ENCODE results near the gene CPED1. TPM values are rescaled to one million over a fixed set of nuclear protein-coding genes. Genes with fewer than 3 reads are reported as not detected.

The CPED1 gene
- total RNA-seq, 1 experiment from 2014 or later = 0.13 TPM

GRCh38 chr7:121069346-121070100 is 81.0 kb downstream of the CPED1 start:
- H4K8ac ChIP-seq (replicated peaks; ENCODE audit: insufficient read length, low read depth, low read length) = no peak overlapping the region
- H3K79me2 ChIP-seq (ENCODE audit: insufficient read depth, low read length) = no peaks in the 10 kb centered on the region
- H3K27ac ChIP-seq (ENCODE audit: insufficient read length, low read depth, low read length) = no peak overlapping the region
- no peaks in the 10 kb centered on the region for H3K27me3 Mint-ChIP-seq (ENCODE audit: low read depth)
- no peak overlapping the region for H4K5ac ChIP-seq (ENCODE audit: insufficient read length, low read depth, low read length)
- H3K79me1 ChIP-seq (ENCODE audit: insufficient read depth, low read depth, low read length, poor library complexity, severe bottlenecking) = no peaks in the 10 kb centered on the region
- H2AFZ ChIP-seq (ENCODE audit: low read length) = no peak overlapping the region
- no peak overlapping the region for H3K4me2 ChIP-seq (ENCODE audit: insufficient read depth, insufficient read length, low read length)
- no peak overlapping the region for H3K23ac ChIP-seq (ENCODE audit: insufficient read length, low read depth, low read length)
- no peak overlapping the region for H2BK5ac ChIP-seq (ENCODE audit: insufficient read length, low read length)
- no peak overlapping the region for H3K4ac ChIP-seq (ENCODE audit: low read depth, low read length)
- no CpG with 5 or more reads among the region's 4 CpGs for WGBS (ENCODE audit: extremely low coverage, insufficient read length, low lambda C conversion rate)
- no peak overlapping the region for H3T11ph ChIP-seq (ENCODE audit: low read length)
- no peak overlapping the region for H4K91ac ChIP-seq (ENCODE audit: insufficient read length, low read depth, low read length)
- no peak overlapping the region for H2AK5ac ChIP-seq (ENCODE audit: insufficient read length, low read length)
- H2BK120ac ChIP-seq (ENCODE audit: low read depth, low read length, poor library complexity, severe bottlenecking) = no peak overlapping the region
- H3K4me1 Mint-ChIP-seq = peaks cover 1% of the 10 kb centered on the region in 2 experiments; a peak in 3 of 4 replicates
- H3K9me3 Mint-ChIP-seq = no peaks in the 10 kb centered on the region; a peak in 1 of 5 replicates
- H3K4me1 ChIP-seq (ENCODE audit: insufficient read depth, low read length) = no peaks in the 10 kb centered on the region
- TF ChIP-seq CTCF (conservative IDR thresholded peaks at IDR 0.05) = no peak
- H3K36me3 Mint-ChIP-seq (ENCODE audit: insufficient read depth in 1 of 3, low read depth in 3 of 3) = no peaks in the 10 kb centered on the region
- no peaks in the 10 kb centered on the region for H3K23me2 ChIP-seq (ENCODE audit: insufficient read length, low read depth, low read length, poor library complexity, severe bottlenecking)
- H2BK20ac ChIP-seq (ENCODE audit: low read depth, low read length, poor library complexity, severe bottlenecking) = no peak overlapping the region
- no peak overlapping the region for H2BK12ac ChIP-seq (ENCODE audit: insufficient read length, low read depth, low read length)
- no peaks in the 10 kb centered on the region for H3K27me3 ChIP-seq (ENCODE audit: insufficient read depth, low read length)
- H3K27ac Mint-ChIP-seq = no peak overlapping the region
- H2BK15ac ChIP-seq (ENCODE audit: low read depth, low read length) = no peak overlapping the region
- no peak overlapping the region for H3K9ac ChIP-seq (ENCODE audit: extremely low read depth, insufficient read length, low read length)
- DNase-seq = no peak
- no peaks in the 10 kb centered on the region for H3K9me3 ChIP-seq (ENCODE audit: control insufficient read depth, low read depth, low read length)
- H3K14ac ChIP-seq (ENCODE audit: insufficient read depth, low read length) = no peak overlapping the region
- H3K4me3 Mint-ChIP-seq = no peak overlapping the region
- no peak overlapping the region for H3K56ac ChIP-seq (ENCODE audit: insufficient read length, low read depth, low read length)
- H3K18ac ChIP-seq (ENCODE audit: insufficient read length, low read depth, low read length) = no peak overlapping the region
- H4K20me1 ChIP-seq (ENCODE audit: control insufficient read depth, insufficient read depth, insufficient read length) = no peaks in the 10 kb centered on the region

All from H9 (cell line).